ENCODE data around the gene NRF1. TPM values are rescaled to one million over a fixed set of nuclear protein-coding genes. Genes with fewer than 3 reads are reported as not detected.

NRF1 gene
- total RNA-seq, 1 donor from 2014 or later = 6.6 TPM

DNA sequence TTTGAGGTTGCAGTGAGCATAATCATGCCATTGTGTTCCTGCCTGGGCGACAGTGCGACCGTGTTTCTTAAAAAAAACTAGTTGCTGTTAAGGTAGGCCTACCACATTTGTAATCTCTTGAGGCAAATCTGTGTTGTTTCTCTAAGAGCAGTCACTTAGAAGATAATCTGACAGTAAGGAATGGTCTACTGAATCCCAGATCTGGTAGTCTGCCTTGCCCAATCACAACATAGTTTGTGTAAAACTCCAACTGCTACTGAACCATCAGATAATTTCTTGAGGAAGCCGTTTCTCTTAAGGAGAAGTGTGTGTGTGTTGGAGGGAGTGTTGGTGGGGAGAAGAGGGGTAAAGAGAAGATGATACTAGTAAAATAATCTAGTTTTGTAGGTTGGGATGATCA is 5.0 kb downstream of the NRF1 start:
- H3K4me3 ChIP-seq (ENCODE audit: low read depth, low read length) = no peak overlapping the region
- no peak for DNase-seq (ENCODE audit: low read depth)
- TF ChIP-seq, protein P1, sequence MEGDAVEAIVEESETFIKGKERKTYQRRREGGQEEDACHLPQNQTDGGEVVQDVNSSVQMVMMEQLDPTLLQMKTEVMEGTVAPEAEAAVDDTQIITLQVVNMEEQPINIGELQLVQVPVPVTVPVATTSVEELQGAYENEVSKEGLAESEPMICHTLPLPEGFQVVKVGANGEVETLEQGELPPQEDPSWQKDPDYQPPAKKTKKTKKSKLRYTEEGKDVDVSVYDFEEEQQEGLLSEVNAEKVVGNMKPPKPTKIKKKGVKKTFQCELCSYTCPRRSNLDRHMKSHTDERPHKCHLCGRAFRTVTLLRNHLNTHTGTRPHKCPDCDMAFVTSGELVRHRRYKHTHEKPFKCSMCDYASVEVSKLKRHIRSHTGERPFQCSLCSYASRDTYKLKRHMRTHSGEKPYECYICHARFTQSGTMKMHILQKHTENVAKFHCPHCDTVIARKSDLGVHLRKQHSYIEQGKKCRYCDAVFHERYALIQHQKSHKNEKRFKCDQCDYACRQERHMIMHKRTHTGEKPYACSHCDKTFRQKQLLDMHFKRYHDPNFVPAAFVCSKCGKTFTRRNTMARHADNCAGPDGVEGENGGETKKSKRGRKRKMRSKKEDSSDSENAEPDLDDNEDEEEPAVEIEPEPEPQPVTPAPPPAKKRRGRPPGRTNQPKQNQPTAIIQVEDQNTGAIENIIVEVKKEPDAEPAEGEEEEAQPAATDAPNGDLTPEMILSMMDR (conservative IDR thresholded peaks at IDR 0.05; ENCODE audit: low read depth, low read length) = no peak

DNA sequence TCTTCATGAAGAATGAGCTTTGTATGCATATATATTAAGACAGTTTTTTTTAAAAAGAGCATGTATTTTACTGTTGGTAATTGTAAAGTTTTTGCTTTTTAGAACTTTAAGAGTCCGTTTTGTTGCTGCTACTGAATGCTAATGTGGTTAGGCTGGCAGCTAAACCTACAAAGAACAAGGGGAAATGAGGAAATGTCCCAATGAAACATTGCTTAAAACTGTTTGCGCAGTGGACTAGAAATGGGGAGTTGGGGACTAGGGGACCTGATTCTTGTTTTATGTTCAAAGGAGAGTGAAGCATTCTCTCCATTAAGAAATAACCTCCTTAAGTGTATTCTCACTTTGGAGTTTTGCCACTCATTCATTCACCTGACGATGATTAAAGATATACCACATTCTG is 5.7 kb downstream of the NRF1 start:
- no peak overlapping the region for H3K4me3 ChIP-seq (ENCODE audit: low read depth, low read length)
- TF ChIP-seq, protein P1 (conservative IDR thresholded peaks at IDR 0.05; ENCODE audit: low read depth, low read length) = no peak
- DNase-seq (ENCODE audit: low read depth) = no peak

DNA sequence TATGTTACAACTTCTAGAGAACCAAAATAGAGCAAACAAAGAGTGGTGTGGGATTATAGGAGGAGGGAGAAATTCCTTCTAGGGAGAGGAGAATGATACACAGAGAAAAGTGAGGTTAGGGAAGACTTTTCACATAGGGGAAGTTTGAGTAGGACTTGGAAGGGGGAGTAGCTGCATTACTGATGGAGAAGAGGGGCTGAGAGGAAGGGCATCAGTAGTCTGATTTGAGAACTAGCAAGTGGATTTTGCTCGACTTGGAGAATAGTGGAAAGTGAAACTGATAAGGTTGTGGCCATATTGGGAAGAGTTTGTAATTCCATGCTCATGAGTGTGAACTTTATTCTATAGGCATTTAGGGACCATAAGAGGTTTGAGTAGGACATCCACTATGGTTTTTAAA is 6.1 kb downstream of the NRF1 start:
- H3K4me3 ChIP-seq (ENCODE audit: low read depth, low read length) = no peak overlapping the region
- TF ChIP-seq, protein P1 (conservative IDR thresholded peaks at IDR 0.05; ENCODE audit: low read depth, low read length) = no peak
- DNase-seq (ENCODE audit: low read depth) = no peak

DNA sequence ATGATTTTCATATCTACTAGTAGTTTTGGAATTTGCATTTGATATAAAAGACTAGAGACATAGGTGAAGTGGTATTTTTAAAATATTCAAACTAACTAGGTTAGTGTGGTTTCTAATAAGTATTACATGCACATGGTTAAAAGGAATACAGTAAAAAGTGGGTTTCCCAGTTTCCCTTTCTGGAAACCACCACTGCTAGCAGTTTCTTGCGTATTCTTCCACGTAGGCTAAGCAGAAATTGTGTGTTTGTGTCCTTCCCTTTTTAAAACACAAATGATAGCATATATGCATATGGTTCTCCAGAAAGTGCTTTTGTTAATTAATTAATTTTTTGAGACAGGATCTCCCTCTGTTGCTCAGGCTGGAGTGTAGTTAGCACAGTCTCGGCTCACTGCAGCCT is 15.4 kb downstream of the NRF1 start:
- TF ChIP-seq, protein P1 (conservative IDR thresholded peaks at IDR 0.05; ENCODE audit: low read depth, low read length) = no peak
- no peak for DNase-seq (ENCODE audit: low read depth)

DNA sequence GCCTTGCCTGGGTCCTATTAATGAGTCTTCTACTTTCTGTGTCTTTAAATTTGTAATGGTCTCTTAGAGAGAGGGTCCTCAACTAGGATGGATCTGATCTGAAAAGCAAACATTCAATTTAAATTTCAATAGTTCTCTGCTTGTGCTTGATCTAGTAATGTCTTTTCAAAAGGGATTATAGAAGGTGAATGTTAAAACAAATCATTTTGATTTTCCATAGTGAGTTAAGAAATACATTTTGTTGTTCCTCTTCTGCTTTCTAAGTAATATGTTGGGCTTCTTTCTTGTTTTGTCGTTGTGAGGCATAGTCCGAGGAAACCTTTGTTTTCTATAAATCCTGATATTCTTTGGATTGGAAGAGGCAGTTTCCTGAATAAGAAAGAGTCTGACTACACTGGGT is 18.8 kb downstream of the NRF1 start:
- no peak overlapping the region for H3K4me3 ChIP-seq (ENCODE audit: low read depth, low read length)
- TF ChIP-seq, protein P1 (conservative IDR thresholded peaks at IDR 0.05; ENCODE audit: low read depth, low read length) = no peak
- no peak for DNase-seq (ENCODE audit: low read depth)

More for the DNA sequence above, 15.4 kb downstream of the NRF1 start:
- no peak overlapping the region for H3K4me3 ChIP-seq (ENCODE audit: low read depth, low read length)

DNA sequence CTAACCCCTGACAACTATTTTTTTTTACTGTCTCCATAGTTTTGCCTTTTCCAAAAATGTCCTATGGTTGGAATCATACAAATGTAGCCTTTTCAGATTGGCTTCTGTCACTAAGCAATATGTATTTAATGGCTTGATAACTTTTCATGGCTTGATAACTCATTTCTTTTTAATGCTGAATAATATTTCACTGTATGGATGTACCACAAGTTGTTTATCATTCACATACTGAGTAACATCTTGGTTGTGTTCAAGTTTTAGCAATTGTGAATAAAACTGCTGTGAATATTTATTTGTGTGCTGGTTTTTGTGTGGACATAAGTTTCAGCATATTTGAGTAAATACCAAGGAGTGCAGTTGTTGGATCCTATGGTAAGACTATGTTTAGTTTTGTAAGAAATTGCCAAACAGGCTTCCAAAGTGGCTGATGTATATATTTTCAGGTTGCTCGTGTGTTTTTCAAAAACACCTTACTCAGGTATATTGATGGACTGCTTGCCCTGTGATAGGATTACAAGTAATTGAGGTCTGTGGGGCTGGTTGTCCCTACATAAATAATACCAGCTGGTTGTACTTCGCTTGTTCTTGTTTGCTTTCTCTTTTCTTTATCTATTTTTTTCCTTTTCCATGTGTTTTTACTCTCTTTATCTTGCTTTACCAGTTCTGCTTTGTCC is 23.0 kb downstream of the NRF1 start:
- H3K4me3 ChIP-seq (ENCODE audit: low read depth, low read length) = no peak overlapping the region
- DNase-seq (ENCODE audit: low read depth) = no peak
- TF ChIP-seq, protein P1 (conservative IDR thresholded peaks at IDR 0.05; ENCODE audit: low read depth, low read length) = no peak
